HCT116 (cell line): ENCODE measurements around the gene CD320. TPM values are rescaled to one million over a fixed set of nuclear protein-coding genes. Genes with fewer than 3 reads are reported as not detected.
"Not testable (repeated sequence)": the region's sequence is repeated elsewhere in the genome, so short reads cannot be mapped to it uniquely, and the experiment has no call there.

ENCODE experiments used
- ATAC-seq: fragments of 200-7000 bp; cut with Tn5 transposase; 2 replicates; pipeline ENCODE4 v1.9.1; 2020; ENCODE audit warnings: mild to moderate bottlenecking, moderate library complexity
- BruUV-seq: library from RNA; stranded (reverse); fragments of 400-500 nt; replicated peaks from 2 replicates; lab custom pipeline; 2021; lab: Mats Ljungman, UMichigan
- CTCF ChIA-PET: fragments of 300-600 bp; sonication (Branson Sonifier 250); formaldehyde crosslinking; loops from one replicate; lab custom pipeline; 2021; ENCODE audit warnings: antibody characterized with exemption; lab: Charles Lee
- POLR2A ChIA-PET: fragments of 300-600, 350-600 bp; sonication (Branson Sonifier 250); formaldehyde crosslinking; loops from one replicate; lab custom pipeline; 2021; ENCODE audit warnings: antibody characterized with exemption; lab: Charles Lee
- RAD21 ChIA-PET, 2 experiments: fragments of 300-600 bp; sonication (Branson Sonifier 250); formaldehyde crosslinking; loops; one replicate each; lab custom pipeline; 2023; ENCODE audit warnings: low total read pairs in 2 of 2; ENCODE audit not compliant: uncharacterized antibody in 2 of 2, unreplicated experiment in 2 of 2, low non-redundant PET in 1 of 2; lab: Charles Lee
- DNase-seq: peaks from one replicate; pipeline ENCODE4 v3.0.0-alpha.2; 2010; ENCODE audit warnings: low read depth, low spot score
- H2AFZ ChIP-seq: fragments of 200-600 bp; shearing (Covaris generic), sonication (generic); 2 replicates; pipeline ENCODE4 v1.6.1; 2017; ENCODE audit warnings: low read depth, mixed run types, mixed read lengths, antibody characterized with exemption, low read length; ENCODE audit not compliant: poor library complexity, severe bottlenecking
- H3K27ac ChIP-seq: 2 replicates; pipeline ENCODE4 v1.5.1; 2012; ENCODE audit warnings: low read depth, low read length
- H3K27me3 ChIP-seq: fragments of 200-600 bp; sonication (generic); 2 replicates; pipeline ENCODE4 v1.6.1; 2016; ENCODE audit warnings: mixed run types, low read length, mixed read lengths; ENCODE audit not compliant: insufficient read depth
- H3K36me3 ChIP-seq, 2 experiments: fragments of 200-500 bp in 1 of 2; fragments of 200-600 bp in 1 of 2; sonication (Bioruptor generic) in 1 of 2; sonication (generic) in 1 of 2; 2 replicates each; pipeline versions ENCODE4 v1.5.1 to v1.6.1; 2014 to 2016; ENCODE audit warnings: low read length in 2 of 2, inconsistent platforms in 1 of 2, mixed read lengths in 1 of 2, mixed run types in 1 of 2; ENCODE audit not compliant: insufficient read depth in 2 of 2, control insufficient read depth in 1 of 2
- H3K4me1 ChIP-seq, 2 experiments: fragments of 200-600 bp in 1 of 2; sonication (generic) in 1 of 2; 2 replicates each; pipeline versions ENCODE4 v1.5.1 to v1.6.1; 2012 to 2017; ENCODE audit warnings: low read length in 2 of 2, inconsistent platforms in 1 of 2, mild to moderate bottlenecking in 1 of 2, mixed read lengths in 1 of 2, mixed run types in 1 of 2, moderate library complexity in 1 of 2; ENCODE audit not compliant: insufficient read depth in 2 of 2, control insufficient read depth in 1 of 2
- H3K4me2 ChIP-seq: fragments of 200-600 bp; sonication (generic); 2 replicates; pipeline ENCODE4 v1.6.1; 2017; ENCODE audit warnings: mixed run types, low read length, mixed read lengths
- H3K4me3 ChIP-seq, 2 experiments: fragments of 200-600 bp in 1 of 2; sonication (generic) in 1 of 2; replicated peaks in 1 of 2; 2 replicates each; pipeline ENCODE4 v1.5.1; 2011 to 2016; ENCODE audit warnings: low read length in 2 of 2, control low read depth in 1 of 2, low read depth in 1 of 2, mild to moderate bottlenecking in 1 of 2, mixed read lengths in 1 of 2, mixed run types in 1 of 2
- H3K79me2 ChIP-seq: fragments of 200-600 bp; sonication (generic); 2 replicates; pipeline ENCODE4 v1.6.1; 2017; ENCODE audit warnings: mild to moderate bottlenecking, mixed run types, low read length, moderate library complexity, mixed read lengths; ENCODE audit not compliant: insufficient read depth
- H3K9ac ChIP-seq: fragments of 200-600 bp; sonication (generic); 2 replicates; pipeline ENCODE4 v1.6.1; 2016; ENCODE audit warnings: low read length, mixed read lengths
- H3K9me2 ChIP-seq: fragments of 200-600 bp; sonication (generic), shearing (Covaris generic); 2 replicates; pipeline ENCODE4 v1.6.1; 2017; ENCODE audit warnings: mixed run types, mild to moderate bottlenecking, moderate library complexity; ENCODE audit not compliant: insufficient read depth
- H3K9me3 ChIP-seq, 2 experiments: fragments of 200-500 bp in 1 of 2; fragments of 200-600 bp in 1 of 2; sonication (Bioruptor generic) in 1 of 2; sonication (generic) in 1 of 2; 2 replicates each; pipeline ENCODE4 v1.6.1; 2014 to 2017; ENCODE audit warnings: low read length in 2 of 2, mixed read lengths in 2 of 2, inconsistent platforms in 1 of 2, low read depth in 1 of 2, mild to moderate bottlenecking in 1 of 2, mixed run types in 1 of 2, moderate library complexity in 1 of 2; ENCODE audit not compliant: control insufficient read depth in 1 of 2, insufficient read depth in 1 of 2
- H4K20me1 ChIP-seq: fragments of 200-600 bp; sonication (generic), shearing (Covaris generic); 2 replicates; pipeline ENCODE4 v1.6.1; 2017; ENCODE audit warnings: mixed run types, mild to moderate bottlenecking, moderate library complexity; ENCODE audit not compliant: insufficient read depth
- ATF3 ChIP-seq: IDR thresholded peaks from 2 replicates; pipeline ENCODE4 v1.6.1; 2012
- CBX3 ChIP-seq: IDR thresholded peaks from 2 replicates; pipeline ENCODE4 v1.6.1; 2012; ENCODE audit warnings: low read depth
- CTCF ChIP-seq, 3 experiments: fragments of 200-600 bp in 1 of 3; sonication (generic) in 1 of 3; IDR thresholded peaks in 2 of 3; conservative IDR thresholded peaks in 1 of 3; 2 replicates each; pipeline ENCODE4 v1.5.1; 2012 to 2017; ENCODE audit warnings: low read depth in 2 of 3, low read length in 2 of 3, antibody characterized with exemption in 1 of 3, borderline replicate concordance in 1 of 3, control low read depth in 1 of 3, mild to moderate bottlenecking in 1 of 3, mixed read lengths in 1 of 3, mixed run types in 1 of 3, moderate library complexity in 1 of 3; ENCODE audit not compliant: insufficient read depth in 1 of 3
- POLR2AphosphoS5 ChIP-seq: IDR thresholded peaks from 2 replicates; pipeline ENCODE4 v1.6.1; 2011; ENCODE audit warnings: mild to moderate bottlenecking, low read depth, low read length, moderate library complexity
- RAD21 ChIP-seq: IDR thresholded peaks from 2 replicates; pipeline ENCODE4 v1.6.1; 2012; ENCODE audit warnings: low read depth, mild to moderate bottlenecking
- SIN3A ChIP-seq: IDR thresholded peaks from 2 replicates; pipeline ENCODE4 v1.6.1; 2012; ENCODE audit warnings: low read depth
- SP1 ChIP-seq: IDR thresholded peaks from 2 replicates; pipeline ENCODE4 v1.6.1; 2012; ENCODE audit warnings: low read depth
- SRF ChIP-seq: IDR thresholded peaks from 2 replicates; pipeline ENCODE4 v1.6.1; 2012; ENCODE audit warnings: low read depth
- TCF7L2 ChIP-seq: IDR thresholded peaks from 2 replicates; pipeline ENCODE4 v1.7.0; 2011; ENCODE audit warnings: borderline replicate concordance, inconsistent platforms; ENCODE audit not compliant: insufficient read depth, insufficient read length; ENCODE audit errors: extremely low read depth
- YY1 ChIP-seq: IDR thresholded peaks from 2 replicates; pipeline ENCODE4 v1.6.1; 2011; ENCODE audit warnings: low read length, low read depth, moderate library complexity, mild to moderate bottlenecking; ENCODE audit not compliant: insufficient replicate concordance; ENCODE audit errors: extremely low read depth
- intact Hi-C: fragments of 100-400 bp; cut with micrococcal nuclease; formaldehyde crosslinking; loops from 2 replicates; pipeline ENCODE4 v1.10.0; 2022
- total RNA-seq: library from RNA; stranded (reverse); gene quantifications from one replicate; pipeline ENCODE4 v1.2.1, GENCODE V29; 2021; ENCODE audit not compliant: unreplicated experiment

CD320 gene
- total RNA-seq, 1 experiment from 2014 or later: 86.2 TPM

- H4K20me1 ChIP-seq, H3K9me3 ChIP-seq, H3K9me2 ChIP-seq, H3K27me3 ChIP-seq, H3K4me2 ChIP-seq, H3K27ac ChIP-seq, POLR2A ChIA-PET, BruUV-seq, DNase-seq, H3K9ac ChIP-seq, intact Hi-C loops, H3K4me3 ChIP-seq, H2AFZ ChIP-seq, ATAC-seq: not testable (repeated sequence)
- ChIA-PET RAD21 (interaction anchor here in 1 of 2 experiments (0.7 kb wide), 1 partner anchor 229 kb away, joined by 4 read pairs; no protein-coding TSS in a partner anchor), CTCF (interaction anchor here (1.1 kb wide), 1 partner anchor 16 kb away, joined by 7 read pairs; no protein-coding TSS in a partner anchor)
- 0 out of 6 replicates have a peak, but pooled peaks of 1 of the 3 experiments have one; percentile 8 for TF ChIP-seq CTCF (IDR thresholded peaks at IDR 0.05 in 2 of 3, conservative IDR thresholded peaks at IDR 0.05 in 1 of 3; ENCODE audit: borderline replicate concordance in 1 of 3, insufficient read depth in 1 of 3, low read depth in 2 of 3, low read length in 2 of 3)
- TF ChIP-seq RAD21: peak; percentile 32; the same call in 1 of the 2 replicates
- H3K36me3 ChIP-seq: peaks cover 21 to 49% of the 10 kb centered on the region in 2 experiments
- peaks cover 61% of the 10 kb centered on the region for H3K79me2 ChIP-seq
- H3K4me1 ChIP-seq: peaks cover 12 to 20% of the 10 kb centered on the region in 2 experiments; a peak in 3 of 4 replicates
Observed at GRCh38 chr19:8318835-8319234, 10.7 kb upstream of the CD320 start.

- no peak overlapping the region for H3K9ac ChIP-seq
- intact Hi-C loops: no loop called here
- BruUV-seq: no TSS peak
Observed at GRCh38 chr19:8316351-8317125, 8.4 kb upstream of the CD320 start.

More at GRCh38 chr19:8316351-8317125, 8.4 kb upstream of the CD320 start:
- DNase-seq (no peak), ATAC-seq (no peak)
- no peak overlapping the region for H3K4me2 ChIP-seq
- no peaks in the 10 kb centered on the region for H3K9me3 ChIP-seq
- H3K36me3 ChIP-seq: peaks cover 14 to 33% of the 10 kb centered on the region in 2 experiments; a peak in 3 of 4 replicates
- H3K27me3 ChIP-seq: no peaks in the 10 kb centered on the region
- H3K9me2 ChIP-seq: no peaks in the 10 kb centered on the region
- no peak overlapping the region for H2AFZ ChIP-seq
- ChIA-PET CTCF (no interaction called here), RAD21 (interaction anchor here in 1 of 2 experiments (1.1 kb wide), 1 partner anchor 19 kb away, joined by 3 read pairs; no protein-coding TSS in a partner anchor), POLR2A (no interaction called here)
- H3K4me1 ChIP-seq: peaks cover 4 to 15% of the 10 kb centered on the region in 2 experiments; a peak in 3 of 4 replicates
- TF ChIP-seq CBX3 (no peak), SIN3A (no peak), RAD21 (no peak), POLR2AphosphoS5 (no peak), ATF3 (no peak), SP1 (no peak), SRF (no peak), TCF7L2 (no peak), CTCF (IDR thresholded peaks at IDR 0.05 in 2 of 3, conservative IDR thresholded peaks at IDR 0.05 in 1 of 3; ENCODE audit: borderline replicate concordance in 1 of 3, insufficient read depth in 1 of 3, low read depth in 2 of 3, low read length in 2 of 3) (no peak), YY1 (no peak)
- no peak overlapping the region for H3K27ac ChIP-seq
- H3K4me3 ChIP-seq: no peak overlapping the region
- H3K79me2 ChIP-seq: peaks cover 44% of the 10 kb centered on the region
- H4K20me1 ChIP-seq: no peaks in the 10 kb centered on the region
